Stimulated activated CD8-positive, alpha-beta memory T cell treated with anti-CD3 and anti-CD28 coated beads, Interleukin-15, amount 100 ng/mL, for 4 hours (primary cell): ENCODE results near the gene KRTAP12-4.
"Not testable (repeated sequence)": the region's sequence is repeated elsewhere in the genome, so short reads cannot be mapped to it uniquely, and the experiment has no call there.

Source experiments
- DNase-seq, 2 donors: peaks; one replicate each; pipeline ENCODE4 v3.0.0-alpha.2; 2020; ENCODE audit warnings: low read depth in 2 of 2

KRTAP12-4 gene

GRCh38 chr21:44686843-44687561 is 32.5 kb upstream of the KRTAP12-4 start:
- DNase-seq: no peak

- no peak for DNase-seq
These were observed 31.7 kb upstream of the KRTAP12-4 start for GRCh38 chr21:44686000-44686781.

- DNase-seq: not testable (repeated sequence)
These were observed 30.6 kb upstream of the KRTAP12-4 start for GRCh38 chr21:44685050-44685449.

- DNase-seq: no peak
These were observed 30.0 kb upstream of the KRTAP12-4 start for GRCh38 chr21:44684483-44684882.

GRCh38 chr21:44684077-44684476 is 29.6 kb upstream of the KRTAP12-4 start:
- no peak for DNase-seq

- DNase-seq: no peak
These were observed 28.2 kb upstream of the KRTAP12-4 start for GRCh38 chr21:44682580-44683151.

GRCh38 chr21:44681861-44682579 is 27.6 kb upstream of the KRTAP12-4 start, which contains the start of gene KRTAP12-1:
Gene KRTAP12-1 (minus strand): TSS chr21:44682163. CDS start chr21:44682123, 40 bp downstream.
- DNase-seq: no peak

- DNase-seq: no peak
These were observed 26.7 kb upstream of the KRTAP12-4 start for GRCh38 chr21:44681152-44681551.

GRCh38 chr21:44677881-44678280 is 23.4 kb upstream of the KRTAP12-4 start:
- no peak for DNase-seq

GRCh38 chr21:44671911-44672310 is 17.5 kb upstream of the KRTAP12-4 start:
- DNase-seq: no peak

- no peak for DNase-seq
These were observed 16.4 kb upstream of the KRTAP12-4 start for GRCh38 chr21:44670642-44671432.

- DNase-seq: no peak
These were observed 13.2 kb upstream of the KRTAP12-4 start for GRCh38 chr21:44667612-44668011.

- DNase-seq: no peak
These were observed 12.2 kb upstream of the KRTAP12-4 start, which contains the start of gene KRTAP12-2 for GRCh38 chr21:44666401-44667320. Gene KRTAP12-2 (minus strand): TSS chr21:44666927. CDS start chr21:44666886, 41 bp downstream.

GRCh38 chr21:44664691-44665090 is 10.2 kb upstream of the KRTAP12-4 start:
- no peak for DNase-seq

- DNase-seq: not testable (repeated sequence)
These were observed 7.1 kb upstream of the KRTAP12-4 start for GRCh38 chr21:44661567-44661966.

GRCh38 chr21:44658913-44659595 is 4.6 kb upstream of the KRTAP12-4 start:
- no peak for DNase-seq

- DNase-seq: no peak
These were observed 4.1 kb upstream of the KRTAP12-4 start for GRCh38 chr21:44658541-44658910.

- DNase-seq: no peak
These were observed 3.4 kb upstream of the KRTAP12-4 start, which contains the start of gene KRTAP12-3 for GRCh38 chr21:44657635-44658540. Gene KRTAP12-3 (plus strand): TSS chr21:44657932. CDS start chr21:44657980, 48 bp downstream.
